RWPE1 (cell line): ENCODE results near the gene NDRG3.
"Not testable (repeated sequence)": the region's sequence is repeated elsewhere in the genome, so short reads cannot be mapped to it uniquely, and the experiment has no call there.

ENCODE experiments used
- CTCF ChIA-PET: fragments of 350-600 bp; sonication (Branson Sonifier 250); formaldehyde crosslinking; extraction: SDS; loops from one replicate; lab custom pipeline; 2021; lab: Yijun Ruan, JAX
- POLR2A ChIA-PET: fragments of 400-600 bp; formaldehyde crosslinking; extraction: SDS; loops from one replicate; lab custom pipeline; 2020; ENCODE audit warnings: antibody characterized with exemption; ENCODE audit not compliant: low non-redundant PET; lab: Yijun Ruan, JAX
- DNase-seq: peaks from one replicate; pipeline ENCODE4 v3.0.0; 2012; ENCODE audit warnings: low spot score
- H3K27ac ChIP-seq: fragments of 450-650 bp; 2 replicates; pipeline ENCODE4 v1.5.1; 2017
- CTCF ChIP-seq: fragments of 450-650 bp; conservative IDR thresholded peaks from 2 replicates; pipeline ENCODE4 v1.5.1; 2017; ENCODE audit warnings: low read depth, mild to moderate bottlenecking

NDRG3 gene

GRCh38 chr20:36644032-36644705 is 101.7 kb downstream of the NDRG3 start:
- no peak overlapping the region for H3K27ac ChIP-seq

GRCh38 chr20:36642136-36642535 is 103.8 kb downstream of the NDRG3 start:
- DNase-seq, result no peak
- ChIA-PET POLR2A (no interaction called here), CTCF (no interaction called here)
- H3K27ac ChIP-seq, result no peak overlapping the region
- no peak for TF ChIP-seq CTCF

More at GRCh38 chr20:36644032-36644705, 101.7 kb downstream of the NDRG3 start:
- POLR2A ChIA-PET, result interaction anchor here (0.6 kb wide), 1 partner anchor 40 kb away, joined by 3 read pairs; no protein-coding TSS in a partner anchor
- TF ChIP-seq CTCF, result no peak
- no peak for DNase-seq
- CTCF ChIA-PET, result no interaction called here

- ChIA-PET CTCF (no interaction called here), POLR2A (no interaction called here)
- H3K27ac ChIP-seq, result no peak overlapping the region
- DNase-seq, result no peak
- no peak for TF ChIP-seq CTCF
Observed at GRCh38 chr20:36641506-36641843, 104.4 kb downstream of the NDRG3 start.

GRCh38 chr20:36638876-36639400 is 107.0 kb downstream of the NDRG3 start:
- DNase-seq, H3K27ac ChIP-seq, POLR2A ChIA-PET: not testable (repeated sequence)
- CTCF ChIA-PET, result interaction anchor here (0.6 kb wide), 1 partner anchor 158 kb away, joined by 4 read pairs; no protein-coding TSS in a partner anchor

DNA sequence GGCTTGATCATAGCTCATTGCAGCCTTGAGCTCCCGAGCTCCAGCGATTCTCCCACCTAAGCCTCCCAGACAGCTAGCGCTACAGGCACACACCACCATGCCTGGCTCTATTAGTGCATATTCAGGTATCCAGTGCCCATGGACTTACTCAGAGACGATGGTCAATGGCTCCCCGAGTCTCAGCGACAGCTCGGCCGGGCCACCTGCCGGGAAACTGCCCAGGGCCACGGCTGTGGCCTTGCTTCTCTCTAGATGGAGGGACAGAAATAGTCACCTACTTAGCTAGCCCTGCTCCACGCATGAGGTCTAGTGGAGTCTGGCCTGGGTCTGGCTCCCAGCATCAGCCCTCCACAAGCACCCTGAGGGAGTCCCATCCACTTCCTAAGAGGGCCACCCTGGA is 111.5 kb downstream of the NDRG3 start:
- no peak overlapping the region for H3K27ac ChIP-seq
- ChIA-PET POLR2A (no interaction called here), CTCF (no interaction called here)
- no peak for DNase-seq
- no peak for TF ChIP-seq CTCF

GRCh38 chr20:36633285-36633772 is 112.6 kb downstream of the NDRG3 start:
- TF ChIP-seq CTCF, result no peak
- CTCF ChIA-PET, result interaction anchor here (0.7 to 1.0 kb wide), 3 partner anchors 20 to 60 kb away, joined by 3 to 4 read pairs (median 3); no protein-coding TSS in a partner anchor
- no peak for DNase-seq
- H3K27ac ChIP-seq, result no peak overlapping the region
- POLR2A ChIA-PET, result interaction anchor here (0.5 kb wide), 1 partner anchor 425 kb away, joined by 6 read pairs; no protein-coding TSS in a partner anchor
